Measurements from ENCODE around the gene CDK1. TPM values are rescaled to one million over a fixed set of nuclear protein-coding genes. Genes with fewer than 3 reads are reported as not detected.

Gene CDK1
- total RNA-seq (ENCODE audit: unreplicated experiment), result 14.8 TPM
- long read RNA-seq, transcript CDK1-203 (8 exons, 1,913 nt), result major isoform, 8 of 8 reads
- long read RNA-seq, partial matches to known transcripts, result 0 of 8 reads
- long read RNA-seq, other reads (novel, unspliced or antisense), result 0 of 8 reads

GRCh38 chr10:60778214-60778970 lies at the start of gene CDK1:
Gene CDK1 (plus strand): TSS chr10:60778478. CDS start chr10:60780166, 1,688 bp downstream.
- no peaks in the 10 kb centered on the region for H3K9me3 Mint-ChIP-seq (ENCODE audit: unreplicated experiment)

DNA sequence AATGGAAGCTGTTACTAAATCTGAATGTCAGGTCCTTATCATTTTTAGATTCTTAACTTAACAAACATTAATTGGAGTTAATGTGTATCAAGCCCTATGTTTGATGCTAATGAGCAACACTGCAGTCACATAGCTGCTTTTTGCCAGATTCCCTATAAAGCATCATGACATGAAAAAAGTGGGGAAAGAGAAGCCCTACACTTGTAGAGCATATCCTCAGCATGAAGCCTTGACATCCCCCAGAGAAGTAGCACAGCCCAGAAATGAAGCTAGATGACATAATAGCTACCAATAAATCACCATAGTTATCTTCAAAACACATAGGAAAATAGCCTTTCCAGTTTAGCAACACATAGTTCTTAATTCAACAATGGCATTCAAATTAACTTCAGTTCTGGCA lies 49.2 kb upstream of the CDK1 start:
- DNase-seq (ENCODE audit: low spot score), result no peak
- Mint-ChIP-seq H3K36me3 (ENCODE audit: low read depth, unreplicated experiment) (no peaks in the 10 kb centered on the region), H3K9me3 (ENCODE audit: unreplicated experiment) (no peaks in the 10 kb centered on the region), H3K27me3 (ENCODE audit: unreplicated experiment) (peaks cover 1% of the 10 kb centered on the region), H3K27ac (ENCODE audit: unreplicated experiment) (no peak overlapping the region), H3K4me1 (ENCODE audit: unreplicated experiment) (peaks cover 11% of the 10 kb centered on the region), H3K4me3 (ENCODE audit: unreplicated experiment) (no peak overlapping the region)
- TF ChIP-seq, protein P1, sequence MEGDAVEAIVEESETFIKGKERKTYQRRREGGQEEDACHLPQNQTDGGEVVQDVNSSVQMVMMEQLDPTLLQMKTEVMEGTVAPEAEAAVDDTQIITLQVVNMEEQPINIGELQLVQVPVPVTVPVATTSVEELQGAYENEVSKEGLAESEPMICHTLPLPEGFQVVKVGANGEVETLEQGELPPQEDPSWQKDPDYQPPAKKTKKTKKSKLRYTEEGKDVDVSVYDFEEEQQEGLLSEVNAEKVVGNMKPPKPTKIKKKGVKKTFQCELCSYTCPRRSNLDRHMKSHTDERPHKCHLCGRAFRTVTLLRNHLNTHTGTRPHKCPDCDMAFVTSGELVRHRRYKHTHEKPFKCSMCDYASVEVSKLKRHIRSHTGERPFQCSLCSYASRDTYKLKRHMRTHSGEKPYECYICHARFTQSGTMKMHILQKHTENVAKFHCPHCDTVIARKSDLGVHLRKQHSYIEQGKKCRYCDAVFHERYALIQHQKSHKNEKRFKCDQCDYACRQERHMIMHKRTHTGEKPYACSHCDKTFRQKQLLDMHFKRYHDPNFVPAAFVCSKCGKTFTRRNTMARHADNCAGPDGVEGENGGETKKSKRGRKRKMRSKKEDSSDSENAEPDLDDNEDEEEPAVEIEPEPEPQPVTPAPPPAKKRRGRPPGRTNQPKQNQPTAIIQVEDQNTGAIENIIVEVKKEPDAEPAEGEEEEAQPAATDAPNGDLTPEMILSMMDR (IDR thresholded peaks at IDR 0.05; ENCODE audit: unreplicated experiment), result no peak

More at GRCh38 chr10:60778214-60778970, at the start of gene CDK1:
- DNase-seq (ENCODE audit: low spot score), result peak; percentile 96
- H3K27me3 Mint-ChIP-seq (ENCODE audit: unreplicated experiment), result no peaks in the 10 kb centered on the region
- peak within 1 kb of the TSS; percentile 91 for H3K27ac Mint-ChIP-seq (ENCODE audit: unreplicated experiment)
- H3K4me3 Mint-ChIP-seq (ENCODE audit: unreplicated experiment), result peak within 1 kb of the TSS; percentile 93
- TF ChIP-seq, protein P1 (IDR thresholded peaks at IDR 0.05; ENCODE audit: unreplicated experiment), result no peak
- no peaks in the 10 kb centered on the region for H3K36me3 Mint-ChIP-seq (ENCODE audit: low read depth, unreplicated experiment)
- H3K4me1 Mint-ChIP-seq (ENCODE audit: unreplicated experiment), result peaks cover 13% of the 10 kb centered on the region

- Mint-ChIP-seq H3K9me3 (ENCODE audit: unreplicated experiment) (no peaks in the 10 kb centered on the region), H3K4me3 (ENCODE audit: unreplicated experiment) (peak overlapping the region; percentile 93), H3K4me1 (ENCODE audit: unreplicated experiment) (peaks cover 11% of the 10 kb centered on the region), H3K27me3 (ENCODE audit: unreplicated experiment) (peaks cover 1% of the 10 kb centered on the region), H3K36me3 (ENCODE audit: low read depth, unreplicated experiment) (no peaks in the 10 kb centered on the region), H3K27ac (ENCODE audit: unreplicated experiment) (no peak overlapping the region)
- DNase-seq (ENCODE audit: low spot score), result no peak
- TF ChIP-seq, protein P1 (IDR thresholded peaks at IDR 0.05; ENCODE audit: unreplicated experiment), result no peak
These were observed 47.0 kb upstream of the CDK1 start for GRCh38 chr10:60731134-60731885.

DNA sequence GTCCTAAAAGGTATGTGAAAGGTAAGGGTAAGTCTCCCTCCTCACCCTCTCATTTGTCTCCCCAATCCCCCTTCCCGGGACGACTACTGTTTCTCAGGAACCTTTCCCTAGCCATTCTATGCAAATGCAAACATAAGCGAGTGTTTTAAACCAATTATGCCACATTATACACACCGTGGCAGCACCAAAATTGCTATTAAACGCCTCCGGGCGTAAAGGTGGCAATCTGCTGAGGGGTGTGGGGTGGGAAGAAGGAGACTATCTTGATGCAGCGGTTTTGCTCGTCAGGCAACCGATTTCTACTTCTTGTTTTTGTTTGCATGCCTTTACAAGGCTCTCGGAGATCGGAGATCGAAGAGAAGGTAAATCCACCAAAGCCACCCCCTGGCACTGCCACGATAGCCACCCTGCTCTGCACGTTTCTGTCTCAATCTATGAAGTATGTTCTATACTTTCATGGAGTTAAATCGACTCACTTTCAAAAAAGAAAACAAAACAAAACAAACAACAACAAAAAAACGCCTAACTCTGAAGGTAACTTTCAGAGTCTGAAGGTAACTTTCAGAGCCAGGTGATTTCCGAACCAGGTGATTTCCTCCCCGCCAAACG lies 46.0 kb upstream of the CDK1 start:
- no peaks in the 10 kb centered on the region for H3K9me3 Mint-ChIP-seq (ENCODE audit: unreplicated experiment)
- DNase-seq (ENCODE audit: low spot score), result peak; percentile 5
- H3K4me1 Mint-ChIP-seq (ENCODE audit: unreplicated experiment), result peaks cover 11% of the 10 kb centered on the region
- peaks cover 1% of the 10 kb centered on the region for H3K27me3 Mint-ChIP-seq (ENCODE audit: unreplicated experiment)
- TF ChIP-seq, protein P1 (IDR thresholded peaks at IDR 0.05; ENCODE audit: unreplicated experiment), result no peak
- H3K4me3 Mint-ChIP-seq (ENCODE audit: unreplicated experiment), result peak overlapping the region; percentile 93
- H3K27ac Mint-ChIP-seq (ENCODE audit: unreplicated experiment), result no peak overlapping the region
- no peaks in the 10 kb centered on the region for H3K36me3 Mint-ChIP-seq (ENCODE audit: low read depth, unreplicated experiment)
